Natural killer cell (primary cell): ENCODE data around the gene STRN3. TPM values are rescaled to one million over a fixed set of nuclear protein-coding genes. Genes with fewer than 3 reads are reported as not detected.

Experiments used
- ATAC-seq, 3 donors: fragments of 150-1000 bp in 2 of 3; fragments of 200-7000 bp in 1 of 3; cut with Tn5 transposase; 1 replicate in 1 of 3; 2 replicates in 2 of 3; pipeline ENCODE4 v1.10.0; 2021; ENCODE audit warnings: mild to moderate bottlenecking in 2 of 3, moderate library complexity in 2 of 3
- DNase-seq, 2 donors: peaks; one replicate each; pipeline versions ENCODE4 v3.0.0 to v3.0.0-alpha.2; 2013 to 2021; ENCODE audit warnings: mixed read lengths in 1 of 2
- H3K27ac ChIP-seq: one replicate; pipeline ENCODE4 v1.5.1; 2013; ENCODE audit warnings: mild to moderate bottlenecking, low read length
- H3K27me3 ChIP-seq: one replicate; pipeline ENCODE4 v1.6.1; 2013; ENCODE audit warnings: low read length; ENCODE audit not compliant: control insufficient read depth, insufficient read depth
- H3K36me3 ChIP-seq: one replicate; pipeline ENCODE4 v1.6.1; 2013; ENCODE audit warnings: low read length; ENCODE audit not compliant: control insufficient read depth, insufficient read depth
- H3K4me1 ChIP-seq: one replicate; pipeline ENCODE4 v1.6.1; 2013; ENCODE audit warnings: low read length; ENCODE audit not compliant: control insufficient read depth, insufficient read depth
- H3K4me3 ChIP-seq: one replicate; pipeline ENCODE4 v1.5.1; 2013; ENCODE audit warnings: low read length
- H3K9me3 ChIP-seq: one replicate; pipeline ENCODE4 v1.6.1; 2013; ENCODE audit warnings: low read length; ENCODE audit not compliant: control insufficient read depth, insufficient read depth
- H3K27ac Mint-ChIP-seq, 2 donors: one replicate each; pipeline ENCODE4 v1.8.0; 2022; ENCODE audit warnings: mild to moderate bottlenecking in 2 of 2, mixed read lengths in 2 of 2, moderate library complexity in 1 of 2
- H3K27me3 Mint-ChIP-seq, 2 donors: one replicate each; pipeline ENCODE4 v1.8.0; 2022; ENCODE audit warnings: low read depth in 2 of 2, mixed read lengths in 2 of 2
- H3K36me3 Mint-ChIP-seq: one replicate; pipeline ENCODE4 v1.8.0; 2022; ENCODE audit warnings: mixed read lengths
- H3K4me1 Mint-ChIP-seq, 2 donors: one replicate each; pipeline ENCODE4 v1.8.0; 2022; ENCODE audit warnings: mixed read lengths in 2 of 2
- H3K4me3 Mint-ChIP-seq: one replicate; pipeline ENCODE4 v1.8.0; 2022; ENCODE audit warnings: mild to moderate bottlenecking, moderate library complexity, mixed read lengths
- H3K9me3 Mint-ChIP-seq, 2 donors: one replicate each; pipeline ENCODE4 v1.8.0; 2022; ENCODE audit warnings: mixed read lengths in 2 of 2
- WGBS: methylation state at CpG from one replicate; pipeline ENCODE4 v1.1.7; 2013; ENCODE audit warnings: missing lambda C conversion rate; ENCODE audit not compliant: insufficient coverage; 5-methylcytosine and 5-hydroxymethylcytosine counted together
- intact Hi-C: fragments of 100-400 bp; cut with micrococcal nuclease; formaldehyde crosslinking; loops from one replicate; pipeline ENCODE4 v1.14.2; 2022
- total RNA-seq, 4 donors: library from RNA; stranded (reverse); fragments of 120-200 nt in 1 of 4; gene quantifications; one replicate each; pipeline versions ENCODE4 v1.2.3 to v1.2.4, GENCODE V29; 2013 to 2022
- TF ChIP-seq, protein P1 (sequence below): fragments of 200-600 bp; IDR thresholded peaks from one replicate; pipeline ENCODE4 v1.8.0; 2022; ENCODE audit warnings: antibody characterized with exemption

STRN3 gene
- total RNA-seq, 3 donors from 2014 or later (not counting 1 experiment from before 2014, with no cell fraction given), result 19.5 to 34.2 (median 31.1) TPM

- intact Hi-C loops, result no loop called here
- ATAC-seq (no peak), DNase-seq (no peak)
- TF ChIP-seq, protein P1, sequence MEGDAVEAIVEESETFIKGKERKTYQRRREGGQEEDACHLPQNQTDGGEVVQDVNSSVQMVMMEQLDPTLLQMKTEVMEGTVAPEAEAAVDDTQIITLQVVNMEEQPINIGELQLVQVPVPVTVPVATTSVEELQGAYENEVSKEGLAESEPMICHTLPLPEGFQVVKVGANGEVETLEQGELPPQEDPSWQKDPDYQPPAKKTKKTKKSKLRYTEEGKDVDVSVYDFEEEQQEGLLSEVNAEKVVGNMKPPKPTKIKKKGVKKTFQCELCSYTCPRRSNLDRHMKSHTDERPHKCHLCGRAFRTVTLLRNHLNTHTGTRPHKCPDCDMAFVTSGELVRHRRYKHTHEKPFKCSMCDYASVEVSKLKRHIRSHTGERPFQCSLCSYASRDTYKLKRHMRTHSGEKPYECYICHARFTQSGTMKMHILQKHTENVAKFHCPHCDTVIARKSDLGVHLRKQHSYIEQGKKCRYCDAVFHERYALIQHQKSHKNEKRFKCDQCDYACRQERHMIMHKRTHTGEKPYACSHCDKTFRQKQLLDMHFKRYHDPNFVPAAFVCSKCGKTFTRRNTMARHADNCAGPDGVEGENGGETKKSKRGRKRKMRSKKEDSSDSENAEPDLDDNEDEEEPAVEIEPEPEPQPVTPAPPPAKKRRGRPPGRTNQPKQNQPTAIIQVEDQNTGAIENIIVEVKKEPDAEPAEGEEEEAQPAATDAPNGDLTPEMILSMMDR, result no peak
- Histone ChIP-seq H3K4me1 (peaks cover 10% of the 10 kb centered on the region), H3K27ac (no peak overlapping the region), H3K9me3 (no peaks in the 10 kb centered on the region), H3K4me3 (no peak overlapping the region), H3K36me3 (no peaks in the 10 kb centered on the region), H3K27me3 (peaks cover 28% of the 10 kb centered on the region)
- WGBS, result no CpG with 5 or more reads among the region's 1 CpG
- H3K27ac Mint-ChIP-seq, result no peak overlapping the region
- no peaks in the 10 kb centered on the region for H3K36me3 Mint-ChIP-seq
- peaks cover 46 to 57% of the 10 kb centered on the region in 2 donors for H3K27me3 Mint-ChIP-seq
- H3K9me3 Mint-ChIP-seq, result no peaks in the 10 kb centered on the region
- peaks cover 0 to 15% of the 10 kb centered on the region in 2 donors for H3K4me1 Mint-ChIP-seq
- H3K4me3 Mint-ChIP-seq, result peak overlapping the region; percentile 76
Observed at GRCh38 chr14:30872602-30873001, 153.6 kb downstream of the STRN3 start.

DNA sequence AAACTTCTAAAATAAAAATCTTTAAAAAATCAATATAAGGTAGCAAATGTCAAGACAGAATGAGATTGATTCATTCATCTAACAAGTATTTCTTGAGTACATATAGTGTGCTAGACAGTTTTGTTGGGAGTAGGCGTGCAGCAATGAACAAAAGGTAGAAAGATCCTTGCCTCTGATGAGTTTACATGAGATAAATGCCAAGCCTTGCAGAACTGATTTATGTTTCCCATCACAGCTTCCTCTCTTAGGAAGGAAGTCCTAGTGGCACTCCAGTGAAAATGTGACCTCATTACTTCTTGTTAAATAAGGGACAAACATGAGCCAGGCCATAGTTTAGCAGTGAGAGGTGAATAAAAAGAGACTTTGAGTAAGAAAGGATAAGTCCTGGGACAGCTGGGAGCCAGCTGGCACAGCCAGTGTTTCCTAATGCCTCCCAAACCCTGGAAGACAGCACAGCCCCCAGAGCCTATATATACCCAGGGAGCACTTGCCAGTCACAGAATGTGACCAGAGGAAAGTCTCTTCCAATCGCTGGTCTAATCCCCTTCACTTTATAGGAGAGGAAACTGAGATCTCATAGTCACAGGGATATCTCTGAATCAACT, 156.5 kb downstream of the STRN3 start:
- H3K9me3 ChIP-seq, result no peaks in the 10 kb centered on the region
- Mint-ChIP-seq H3K4me1 (peaks cover 0 to 12% of the 10 kb centered on the region in 2 donors), H3K4me3 (no peak overlapping the region), H3K36me3 (no peaks in the 10 kb centered on the region), H3K27me3 (peaks cover 26 to 45% of the 10 kb centered on the region in 2 donors), H3K27ac (no peak overlapping the region), H3K9me3 (no peaks in the 10 kb centered on the region)
- ATAC-seq (no peak), DNase-seq (no peak)
- 91% methylated on average over 1 of the region's 2 CpGs for WGBS
- no peaks in the 10 kb centered on the region for H3K36me3 ChIP-seq
- intact Hi-C loops, result no loop called here
- peaks cover 3% of the 10 kb centered on the region for H3K4me1 ChIP-seq
- H3K27me3 ChIP-seq, result peaks cover 21% of the 10 kb centered on the region
- TF ChIP-seq, protein P1, result no peak
- H3K4me3 ChIP-seq, result no peak overlapping the region
- H3K27ac ChIP-seq, result no peak overlapping the region

DNA sequence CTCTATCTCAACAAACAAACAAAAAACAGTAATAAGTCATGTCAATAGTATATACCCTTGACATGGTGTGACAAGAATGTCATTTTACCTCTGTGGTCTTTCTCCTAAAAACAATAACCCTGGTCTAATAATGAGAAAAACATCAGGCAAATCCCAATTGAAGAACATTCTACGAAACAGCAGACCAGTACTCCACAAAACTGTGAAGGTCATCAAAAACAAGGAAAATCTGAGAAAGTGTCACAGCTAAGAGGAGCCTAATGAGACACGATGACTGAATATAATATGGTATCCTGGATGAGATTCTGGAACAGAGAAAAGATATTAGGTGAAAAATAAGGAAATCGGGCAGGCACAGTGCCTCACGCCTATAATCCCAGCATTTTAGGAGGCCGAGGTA, 157.4 kb downstream of the STRN3 start:
- intact Hi-C loops, result no loop called here
- Mint-ChIP-seq H3K27ac (no peak overlapping the region), H3K4me1 (peaks cover 0 to 8% of the 10 kb centered on the region in 2 donors), H3K4me3 (no peak overlapping the region), H3K9me3 (no peaks in the 10 kb centered on the region), H3K27me3 (peaks cover 26 to 50% of the 10 kb centered on the region in 2 donors), H3K36me3 (no peaks in the 10 kb centered on the region)
- Histone ChIP-seq H3K27ac (no peak overlapping the region), H3K4me1 (no peaks in the 10 kb centered on the region), H3K4me3 (no peak overlapping the region), H3K27me3 (peaks cover 16% of the 10 kb centered on the region), H3K9me3 (no peaks in the 10 kb centered on the region), H3K36me3 (no peaks in the 10 kb centered on the region)
- TF ChIP-seq, protein P1, result no peak
- no peak for DNase-seq
- 90% methylated on average over 5 of the region's 5 CpGs for WGBS
- no peak for ATAC-seq

DNA sequence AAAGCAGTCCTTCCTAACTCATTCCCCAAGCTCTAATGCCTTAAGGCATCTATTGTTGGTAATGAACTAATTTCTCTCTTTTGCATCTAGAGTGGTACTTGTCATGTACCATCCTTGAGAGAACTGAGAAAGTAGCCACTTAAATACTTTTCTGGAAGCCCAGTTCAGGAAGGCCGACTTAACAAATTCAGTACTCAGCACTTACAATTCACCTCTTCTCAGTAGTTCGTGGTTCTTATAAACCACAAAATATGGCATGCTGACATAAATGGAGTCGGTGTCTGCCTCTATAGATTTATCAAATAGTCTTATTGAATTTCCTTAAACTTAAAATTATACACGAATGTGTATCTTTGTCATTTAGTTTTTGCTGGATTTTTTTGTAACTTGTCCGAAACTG, 161.2 kb downstream of the STRN3 start:
- no peak for ATAC-seq
- 5% methylated on average over 2 of the region's 5 CpGs for WGBS
- intact Hi-C loops, result no loop called here
- no peaks in the 10 kb centered on the region for H3K4me1 ChIP-seq
- peaks cover 16 to 40% of the 10 kb centered on the region in 2 donors for H3K27me3 Mint-ChIP-seq
- H3K4me1 Mint-ChIP-seq, result no peaks in the 10 kb centered on the region
- TF ChIP-seq, protein P1, result no peak
- no peak overlapping the region for H3K27ac ChIP-seq
- no peak for DNase-seq
- H3K36me3 Mint-ChIP-seq, result no peaks in the 10 kb centered on the region
- no peak overlapping the region for H3K4me3 ChIP-seq
- no peaks in the 10 kb centered on the region for H3K9me3 ChIP-seq
- peaks cover 7% of the 10 kb centered on the region for H3K27me3 ChIP-seq
- H3K27ac Mint-ChIP-seq, result no peak overlapping the region
- H3K36me3 ChIP-seq, result no peaks in the 10 kb centered on the region
- no peaks in the 10 kb centered on the region for H3K9me3 Mint-ChIP-seq
- H3K4me3 Mint-ChIP-seq, result no peak overlapping the region
